Naive thymus-derived CD4-positive, alpha-beta T cell (primary cell): ENCODE data around the gene KIF3C. TPM values are rescaled to one million over a fixed set of nuclear protein-coding genes. Genes with fewer than 3 reads are reported as not detected.
"Not testable (repeated sequence)": the region's sequence is repeated elsewhere in the genome, so short reads cannot be mapped to it uniquely, and the experiment has no call there.

Source experiments
- ATAC-seq: fragments of 150-1000 bp; cut with Tn5 transposase; 2 replicates; pipeline ENCODE4 v1.10.0; 2021; ENCODE audit warnings: mild to moderate bottlenecking, moderate library complexity
- CTCF ChIA-PET: fragments of 350-600 bp; sonication (Branson Sonifier 250); formaldehyde crosslinking; loops from one replicate; lab custom pipeline; 2021; ENCODE audit warnings: antibody characterized with exemption; lab: Charles Lee
- POLR2A ChIA-PET: fragments of 350-600 bp; sonication (Branson Sonifier 250); formaldehyde crosslinking; loops from one replicate; lab custom pipeline; 2021; ENCODE audit warnings: antibody characterized with exemption, inconsistent platforms; lab: Charles Lee
- DNase-seq, 9 donors: peaks; one replicate each; pipeline versions ENCODE4 v3.0.0 to v3.0.0-alpha.2; 2020 to 2022; ENCODE audit warnings: mixed read lengths in 1 of 9
- H3K27ac ChIP-seq: one replicate; pipeline ENCODE4 v1.7.0; 2013; ENCODE audit warnings: mild to moderate bottlenecking, low read depth, low read length, moderate library complexity
- H3K27me3 ChIP-seq, 2 donors: one replicate each; pipeline ENCODE4 v1.7.0; 2013; ENCODE audit warnings: low read length in 2 of 2, mild to moderate bottlenecking in 2 of 2, moderate library complexity in 2 of 2; ENCODE audit not compliant: control insufficient read depth in 2 of 2, insufficient read depth in 2 of 2
- H3K36me3 ChIP-seq, 3 experiments: 1 replicate in 2 of 3; 2 replicates in 1 of 3; pipeline ENCODE4 v1.7.0; 2013; ENCODE audit warnings: low read length in 3 of 3, mild to moderate bottlenecking in 3 of 3, moderate library complexity in 1 of 3; ENCODE audit not compliant: insufficient read depth in 3 of 3, control insufficient read depth in 2 of 3
- H3K4me1 ChIP-seq, 2 donors: one replicate each; pipeline ENCODE4 v1.7.0; 2013; ENCODE audit warnings: low read length in 2 of 2, mild to moderate bottlenecking in 2 of 2, moderate library complexity in 1 of 2; ENCODE audit not compliant: control insufficient read depth in 2 of 2, insufficient read depth in 2 of 2
- H3K4me3 ChIP-seq: 2 replicates; pipeline ENCODE4 v1.7.0; 2013; ENCODE audit warnings: mild to moderate bottlenecking, low read length
- H3K9me3 ChIP-seq, 3 experiments: 1 replicate in 2 of 3; 2 replicates in 1 of 3; pipeline ENCODE4 v1.7.0; 2013; ENCODE audit warnings: low read length in 3 of 3; ENCODE audit not compliant: control insufficient read depth in 2 of 3
- H3K27ac Mint-ChIP-seq, 9 donors: one replicate each; pipeline ENCODE4 v1.8.0; 2020 to 2022; ENCODE audit warnings: mixed read lengths in 9 of 9, mild to moderate bottlenecking in 8 of 9, moderate library complexity in 5 of 9, inconsistent platforms in 2 of 9
- H3K27me3 Mint-ChIP-seq, 5 donors: one replicate each; pipeline ENCODE4 v1.8.0; 2021 to 2022; ENCODE audit warnings: mixed read lengths in 5 of 5, mild to moderate bottlenecking in 1 of 5
- H3K36me3 Mint-ChIP-seq, 5 donors: one replicate each; pipeline ENCODE4 v1.8.0; 2020 to 2022; ENCODE audit warnings: mixed read lengths in 5 of 5, mild to moderate bottlenecking in 3 of 5, inconsistent platforms in 1 of 5
- H3K4me1 Mint-ChIP-seq, 7 donors: one replicate each; pipeline ENCODE4 v1.8.0; 2020 to 2022; ENCODE audit warnings: mixed read lengths in 7 of 7, mild to moderate bottlenecking in 3 of 7, inconsistent platforms in 1 of 7
- H3K4me3 Mint-ChIP-seq, 10 donors: one replicate each; pipeline ENCODE4 v1.8.0; 2020 to 2022; ENCODE audit warnings: mild to moderate bottlenecking in 10 of 10, mixed read lengths in 10 of 10, moderate library complexity in 6 of 10, inconsistent platforms in 2 of 10
- H3K9me3 Mint-ChIP-seq, 11 donors: one replicate each; pipeline ENCODE4 v1.8.0; 2020 to 2022; ENCODE audit warnings: mixed read lengths in 11 of 11, mild to moderate bottlenecking in 4 of 11, inconsistent platforms in 1 of 11, moderate library complexity in 1 of 11
- intact Hi-C, 2 donors: fragments of 100-400 bp; cut with micrococcal nuclease; formaldehyde crosslinking; loops; one replicate each; pipeline ENCODE4 v1.15.1; 2023
- polyA plus RNA-seq, 2 donors: library from polyadenylated mRNA; unstranded; fragments of 300-500 nt; fragmentation: Illumina TruSeq; gene quantifications; one replicate each; pipeline ENCODE4 v1.2.3, GENCODE V29; 2021
- total RNA-seq, 6 experiments: library from RNA in 5 of 6; stranded (reverse) in 5 of 6; gene quantifications; 1 replicate in 5 of 6; 2 replicates in 1 of 6; pipeline ENCODE4 v1.2.3 and lab custom pipeline; 2021 to 2026

The KIF3C gene
- total and polyA plus RNA-seq, 7 experiments from 2014 or later: 0.54 to 6.3 (median 4.7) TPM

DNA sequence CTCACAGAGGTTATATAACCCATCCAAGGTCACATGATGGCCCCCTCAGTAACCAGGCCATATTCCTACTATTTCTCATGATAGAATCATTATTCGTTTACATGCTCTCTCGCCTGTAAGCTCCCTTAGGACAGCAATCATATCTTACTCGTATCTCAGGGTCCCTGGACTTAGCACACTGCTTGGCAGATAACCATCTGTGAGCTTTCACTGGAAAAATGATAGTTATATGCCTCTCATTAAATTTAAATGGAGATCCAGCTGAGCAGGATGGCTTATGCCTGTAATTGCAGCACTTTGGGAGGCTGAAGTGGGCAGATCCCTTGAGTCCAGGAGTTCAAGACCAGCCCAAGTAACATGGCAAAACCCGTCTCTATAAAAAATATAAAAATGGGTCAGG is 21.9 kb downstream of the KIF3C start:
- Mint-ChIP-seq H3K4me1 (peaks cover 6 to 16% (median 11%) of the 10 kb centered on the region in 7 donors), H3K27me3 (no peaks in the 10 kb centered on the region), H3K4me3 (peak overlapping the region in 1 of 10 donors; percentile 39), H3K36me3 (no peaks in the 10 kb centered on the region), H3K9me3 (no peaks in the 10 kb centered on the region), H3K27ac (no peak overlapping the region)
- Histone ChIP-seq H3K4me1 (no peaks in the 10 kb centered on the region), H3K4me3 (no peak overlapping the region), H3K27me3 (no peaks in the 10 kb centered on the region), H3K36me3 (no peaks in the 10 kb centered on the region), H3K9me3 (no peaks in the 10 kb centered on the region), H3K27ac (no peak overlapping the region)
- CTCF ChIA-PET: interaction anchor here (0.6 kb wide), 1 partner anchor 367 kb away, joined by 3 read pairs; no protein-coding TSS in a partner anchor
- intact Hi-C loops: no loop called here
- ATAC-seq (no peak), DNase-seq (no peak)
- POLR2A ChIA-PET: no interaction called here

DNA sequence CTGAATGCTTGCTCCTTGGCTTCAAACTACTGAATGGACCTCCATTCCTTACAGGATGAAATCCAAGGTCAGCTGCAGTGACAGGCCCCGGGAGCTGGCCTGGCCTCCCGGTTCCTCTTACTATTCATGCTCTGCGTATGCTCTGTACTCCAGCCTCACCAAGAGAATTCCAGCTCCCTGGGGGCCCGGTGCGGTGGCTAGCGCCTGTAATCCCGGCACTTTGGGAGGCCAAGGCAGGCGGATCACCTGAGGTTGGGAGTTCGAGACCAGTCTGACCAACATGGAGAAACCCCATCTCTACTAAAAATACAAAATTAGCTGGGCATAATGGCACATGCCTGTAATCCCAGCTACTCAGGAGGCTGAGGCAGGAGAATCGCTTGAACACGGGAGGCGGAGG is 23.7 kb downstream of the KIF3C start:
- POLR2A ChIA-PET, H3K36me3 ChIP-seq: not testable (repeated sequence)
- CTCF ChIA-PET: interaction anchor here (1.2 kb wide), 1 partner anchor 8 kb away, joined by 5 read pairs; no protein-coding TSS in a partner anchor

GRCh38 chr2:25957743-25958142 is 24.6 kb downstream of the KIF3C start:
- Mint-ChIP-seq H3K27me3 (no peaks in the 10 kb centered on the region), H3K27ac (no peak overlapping the region), H3K9me3 (no peaks in the 10 kb centered on the region), H3K4me3 (no peak overlapping the region), H3K36me3 (no peaks in the 10 kb centered on the region), H3K4me1 (peaks cover 6 to 16% (median 11%) of the 10 kb centered on the region in 7 donors)
- Histone ChIP-seq H3K4me3 (no peak overlapping the region), H3K27ac (no peak overlapping the region), H3K27me3 (no peaks in the 10 kb centered on the region), H3K9me3 (no peaks in the 10 kb centered on the region), H3K4me1 (no peaks in the 10 kb centered on the region), H3K36me3 (no peaks in the 10 kb centered on the region)
- ChIA-PET CTCF (no interaction called here), POLR2A (no interaction called here)
- no peak for ATAC-seq
- intact Hi-C loops: no loop called here
- DNase-seq: no peak

More for the DNA sequence above, 23.7 kb downstream of the KIF3C start:
- H3K4me1 ChIP-seq, H3K27me3 Mint-ChIP-seq, DNase-seq, ATAC-seq, H3K9me3 Mint-ChIP-seq, H3K4me3 ChIP-seq, H3K9me3 ChIP-seq, H3K27ac Mint-ChIP-seq, intact Hi-C loops, H3K36me3 Mint-ChIP-seq, H3K27ac ChIP-seq, H3K27me3 ChIP-seq, H3K4me3 Mint-ChIP-seq: not testable (repeated sequence)
- H3K4me1 Mint-ChIP-seq: peaks cover 6 to 16% (median 11%) of the 10 kb centered on the region in 7 donors

DNA sequence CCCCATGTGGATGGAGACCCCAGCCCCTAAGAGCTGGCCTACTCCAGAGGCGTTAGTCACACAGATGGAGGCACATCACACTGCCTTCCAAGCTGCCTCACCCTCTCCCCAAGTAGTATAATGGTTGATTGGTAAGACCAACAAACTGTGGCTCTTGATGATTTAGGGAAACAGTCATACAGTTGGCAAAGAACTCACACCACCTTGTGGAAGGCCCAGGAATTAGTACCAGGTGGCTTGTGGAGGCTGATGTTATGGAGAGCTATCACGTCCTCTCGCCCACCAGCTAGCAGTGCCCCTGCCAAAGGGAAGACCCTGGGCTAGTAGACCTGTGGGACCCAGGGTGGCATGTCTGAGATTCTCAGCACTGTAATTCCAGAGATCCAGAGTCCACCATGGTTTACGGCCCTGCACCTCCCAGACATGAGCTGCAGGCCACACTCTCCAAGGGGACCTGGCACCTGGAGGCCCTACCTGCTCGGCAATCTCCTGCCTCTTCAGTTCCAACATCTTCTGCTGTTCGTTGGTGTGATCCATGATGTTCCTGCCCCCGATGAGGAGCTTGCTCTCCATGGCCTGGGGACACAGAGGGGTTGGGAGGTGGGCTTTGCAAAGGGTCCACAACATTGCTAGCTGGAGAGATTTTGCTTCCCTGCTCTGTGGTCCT is 26.3 kb downstream of the KIF3C start:
- ChIA-PET CTCF (interaction anchor here (0.6 kb wide), 1 partner anchor 1973 kb away, joined by 3 read pairs; no protein-coding TSS in a partner anchor), POLR2A (no interaction called here)
- H3K36me3 ChIP-seq: no peaks in the 10 kb centered on the region
- intact Hi-C loops: no loop called here
- Mint-ChIP-seq H3K4me3 (no peak overlapping the region), H3K4me1 (peaks cover 2 to 7% (median 3%) of the 10 kb centered on the region in 7 donors), H3K27me3 (no peaks in the 10 kb centered on the region), H3K27ac (peak overlapping the region in 1 of 9 donors; percentile 30), H3K36me3 (no peaks in the 10 kb centered on the region), H3K9me3 (no peaks in the 10 kb centered on the region)
- H3K4me3 ChIP-seq: no peak overlapping the region
- no peaks in the 10 kb centered on the region for H3K4me1 ChIP-seq
- H3K9me3 ChIP-seq: no peaks in the 10 kb centered on the region
- ATAC-seq (no peak), DNase-seq (no peak)
- H3K27ac ChIP-seq: no peak overlapping the region
- no peaks in the 10 kb centered on the region for H3K27me3 ChIP-seq

DNA sequence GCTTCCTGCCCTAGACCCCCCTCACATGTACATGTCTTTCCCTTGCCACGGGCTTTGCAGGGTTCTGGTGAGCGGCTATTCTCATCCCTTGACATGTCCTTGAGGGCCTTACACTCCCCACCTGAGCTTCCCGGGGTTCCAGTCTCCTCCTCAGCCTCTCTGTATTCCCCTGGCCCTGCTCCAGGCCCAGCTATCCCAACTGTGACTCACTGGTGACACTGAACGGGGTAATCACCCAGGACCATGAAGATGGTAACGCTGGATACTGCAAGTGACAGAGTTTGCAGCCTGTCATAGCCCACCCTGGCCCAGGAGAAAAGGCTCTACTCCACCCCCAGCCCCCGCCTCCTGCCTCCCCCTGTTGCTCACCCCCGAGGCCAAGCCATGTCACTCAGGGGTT is 27.3 kb downstream of the KIF3C start:
- Mint-ChIP-seq H3K4me3 (no peak overlapping the region), H3K27me3 (no peaks in the 10 kb centered on the region), H3K4me1 (no peaks in the 10 kb centered on the region), H3K27ac (no peak overlapping the region), H3K9me3 (no peaks in the 10 kb centered on the region), H3K36me3 (no peaks in the 10 kb centered on the region)
- H3K36me3 ChIP-seq: no peaks in the 10 kb centered on the region
- H3K9me3 ChIP-seq: no peaks in the 10 kb centered on the region
- no peaks in the 10 kb centered on the region for H3K27me3 ChIP-seq
- no peak for DNase-seq
- H3K4me1 ChIP-seq: no peaks in the 10 kb centered on the region
- no peak overlapping the region for H3K27ac ChIP-seq
- POLR2A ChIA-PET: no interaction called here
- H3K4me3 ChIP-seq: no peak overlapping the region
- CTCF ChIA-PET: no interaction called here
- intact Hi-C loops: no loop called here
- ATAC-seq: no peak

- intact Hi-C loops: loop anchor here in 1 of 2 donors (5.0 kb wide), 1 partner anchor 347 kb away; no protein-coding TSS in a partner anchor
- DNase-seq: no peak
- no peak overlapping the region for H3K4me3 Mint-ChIP-seq
Observed at GRCh38 chr2:25954199-25954752, 28.0 kb downstream of the KIF3C start.

More at GRCh38 chr2:25954199-25954752, 28.0 kb downstream of the KIF3C start:
- no peak overlapping the region for H3K27ac ChIP-seq
- no peaks in the 10 kb centered on the region for H3K27me3 Mint-ChIP-seq
- CTCF ChIA-PET: no interaction called here
- no peaks in the 10 kb centered on the region for H3K9me3 ChIP-seq
- H3K4me1 ChIP-seq: no peaks in the 10 kb centered on the region
- H3K36me3 Mint-ChIP-seq: no peaks in the 10 kb centered on the region
- no peaks in the 10 kb centered on the region for H3K36me3 ChIP-seq
- ATAC-seq: no peak
- H3K4me3 ChIP-seq: no peak overlapping the region
- no peaks in the 10 kb centered on the region for H3K4me1 Mint-ChIP-seq
- POLR2A ChIA-PET: no interaction called here
- no peaks in the 10 kb centered on the region for H3K27me3 ChIP-seq
- H3K27ac Mint-ChIP-seq: no peak overlapping the region
- no peaks in the 10 kb centered on the region for H3K9me3 Mint-ChIP-seq
